HG03135 (cell line): ENCODE data around the gene CALD1.

ENCODE experiments used
- ATAC-seq: cut with Tn5 transposase; IDR thresholded peaks from one replicate; pipeline ENCODE4 v1.9.1; 2021; ENCODE audit warnings: mild to moderate bottlenecking, moderate library complexity; ENCODE audit not compliant: unreplicated experiment

Gene CALD1

DNA sequence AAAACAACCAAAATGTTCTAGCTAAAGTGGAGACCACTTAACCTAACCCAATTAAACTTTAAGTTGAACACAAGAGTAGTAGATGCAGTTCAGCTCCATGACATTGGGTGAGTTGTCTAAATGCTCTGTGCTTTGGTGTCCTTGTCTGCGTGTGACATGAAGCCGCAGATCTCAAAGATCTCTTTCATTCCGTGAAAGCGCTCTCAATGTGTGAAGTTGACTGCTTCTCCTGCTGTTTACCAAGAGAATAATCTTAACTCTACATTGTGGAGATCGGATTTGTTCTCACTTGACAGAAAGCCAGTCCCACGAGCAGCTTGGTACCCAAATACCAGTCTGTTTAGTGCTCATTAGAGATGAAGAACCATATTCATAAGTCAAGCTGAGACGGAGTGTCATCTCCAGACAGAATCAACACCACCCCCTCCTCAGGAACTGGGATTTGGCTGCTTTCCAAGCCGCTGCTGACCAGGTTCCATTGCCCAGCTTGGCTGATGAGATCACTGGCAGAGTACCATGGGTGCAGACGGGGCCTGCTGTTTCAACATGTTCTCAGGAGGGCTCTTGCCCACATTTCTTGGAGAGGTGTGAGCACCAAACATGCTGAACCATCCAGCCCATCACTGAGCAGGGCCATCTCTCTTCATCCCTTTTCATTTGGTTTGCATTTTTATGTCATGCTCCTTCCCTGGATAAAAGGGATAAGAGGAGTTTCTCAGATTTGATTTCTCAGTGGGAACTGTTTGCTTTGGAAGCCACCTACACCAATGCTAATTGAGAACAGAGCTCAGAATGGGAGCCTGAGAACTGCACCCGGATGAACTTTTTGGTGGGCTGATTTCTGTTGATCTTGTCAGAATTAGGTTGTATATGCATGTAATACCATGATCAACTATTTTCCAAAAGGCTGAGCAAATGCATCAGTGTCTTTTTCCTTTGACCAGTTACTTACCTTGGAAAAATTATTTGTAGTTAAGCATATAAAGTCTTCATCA is 111.1 kb downstream of the CALD1 start:
- ATAC-seq: no peak

DNA sequence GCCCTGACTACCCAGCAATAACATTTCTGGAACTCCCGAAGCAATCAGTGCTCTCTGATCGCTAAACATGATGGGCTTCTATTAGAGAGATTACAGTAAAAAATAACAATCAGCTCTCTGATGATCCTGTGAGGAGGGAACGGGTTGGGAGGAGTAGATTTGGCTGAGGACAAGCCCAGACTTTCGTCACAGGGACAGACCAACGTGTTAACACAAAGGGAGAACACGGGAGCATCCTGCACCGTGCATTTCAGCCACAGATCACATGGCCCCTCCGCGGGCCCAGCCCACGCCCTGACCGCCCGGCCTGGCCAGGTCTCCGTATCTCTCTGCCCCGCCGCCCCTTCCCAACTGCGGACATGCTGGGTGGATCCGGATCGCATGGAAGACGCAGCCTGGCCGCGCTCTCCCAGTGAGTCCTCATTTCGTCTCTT is 111.8 kb downstream of the CALD1 start:
- no peak for ATAC-seq

DNA sequence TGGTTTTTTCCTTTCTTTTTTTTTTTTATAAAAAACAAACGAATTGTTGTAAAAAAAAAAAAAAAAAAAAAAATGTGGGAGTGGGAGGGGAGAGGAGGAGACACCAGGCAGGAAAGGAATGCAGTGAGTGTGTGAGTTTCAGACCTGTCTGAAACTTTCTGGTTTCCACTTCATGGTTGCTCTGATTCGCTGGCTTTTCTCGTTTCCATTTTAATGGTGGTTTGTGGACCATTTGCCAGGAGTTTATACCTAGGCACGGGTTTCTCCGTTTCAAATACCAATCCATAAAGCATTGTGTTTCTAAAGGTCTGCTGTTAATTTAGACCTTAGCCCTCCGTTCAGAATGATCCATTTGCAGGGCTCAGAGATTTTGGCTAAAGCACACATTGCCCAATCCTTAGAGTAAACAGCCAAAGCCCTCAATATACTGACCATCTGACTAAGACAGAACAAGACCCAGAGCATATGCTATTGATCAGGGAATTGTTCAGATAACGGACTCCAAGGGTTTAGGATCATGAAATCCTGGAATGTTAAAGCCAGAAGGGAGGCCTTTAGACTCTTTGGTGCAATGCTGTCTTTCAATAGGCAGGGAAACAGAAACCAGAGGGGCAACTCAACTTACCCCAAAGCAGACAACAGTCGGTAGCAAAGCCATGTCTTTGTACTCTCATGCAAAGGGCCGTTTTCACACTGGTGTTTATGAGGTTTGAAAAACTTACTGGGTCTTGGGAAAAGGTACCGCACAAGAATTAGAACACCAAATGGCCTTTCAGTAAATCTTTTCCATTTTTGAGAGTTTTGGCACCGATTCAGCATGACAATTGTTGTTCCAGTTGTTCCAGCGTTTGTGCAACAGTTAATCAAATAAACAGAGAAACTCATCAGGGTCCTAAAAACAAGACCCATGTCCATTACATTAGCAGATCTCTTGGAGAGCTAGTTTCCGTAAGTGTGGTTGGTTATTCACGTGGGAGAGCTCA is 112.6 kb downstream of the CALD1 start:
- no peak for ATAC-seq

DNA sequence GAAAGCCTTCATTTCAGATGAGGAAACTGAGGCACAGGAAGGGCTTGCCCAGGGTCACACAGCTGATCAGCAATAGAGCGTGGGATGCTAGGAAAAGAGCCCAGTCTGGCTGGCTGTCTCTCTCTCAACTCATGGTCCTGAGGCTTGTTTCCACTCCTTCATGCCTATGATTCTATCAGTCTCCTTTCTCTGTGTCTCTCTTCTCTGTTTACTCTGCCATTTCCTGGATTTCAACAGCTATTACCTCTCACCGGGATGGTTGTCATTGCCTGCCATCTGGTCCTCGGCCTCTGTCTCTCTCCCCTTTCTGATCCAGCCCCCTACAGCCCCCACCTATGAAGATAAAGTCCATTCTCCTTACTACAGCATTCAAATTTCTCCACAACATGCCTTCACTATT is 113.5 kb downstream of the CALD1 start:
- ATAC-seq: no peak

DNA sequence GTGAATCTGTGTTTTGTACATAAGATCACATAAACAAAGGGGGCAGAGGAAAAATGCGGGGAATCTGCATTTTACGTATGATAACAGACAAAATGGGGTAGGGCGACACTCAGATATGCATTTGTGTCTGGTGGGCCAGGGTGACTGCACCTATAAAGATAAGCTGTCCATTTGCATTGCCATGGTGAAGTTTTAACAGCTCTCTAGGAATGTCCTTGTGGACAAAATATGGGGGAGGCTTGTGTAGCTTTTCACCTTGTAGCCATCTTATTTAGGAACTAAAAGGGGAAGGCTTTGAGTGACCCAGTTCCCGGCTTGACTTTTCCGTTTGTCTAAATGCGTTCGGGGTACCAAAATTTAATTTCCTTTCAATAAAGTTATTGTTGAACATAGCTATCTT is 114.5 kb downstream of the CALD1 start:
- ATAC-seq: no peak

DNA sequence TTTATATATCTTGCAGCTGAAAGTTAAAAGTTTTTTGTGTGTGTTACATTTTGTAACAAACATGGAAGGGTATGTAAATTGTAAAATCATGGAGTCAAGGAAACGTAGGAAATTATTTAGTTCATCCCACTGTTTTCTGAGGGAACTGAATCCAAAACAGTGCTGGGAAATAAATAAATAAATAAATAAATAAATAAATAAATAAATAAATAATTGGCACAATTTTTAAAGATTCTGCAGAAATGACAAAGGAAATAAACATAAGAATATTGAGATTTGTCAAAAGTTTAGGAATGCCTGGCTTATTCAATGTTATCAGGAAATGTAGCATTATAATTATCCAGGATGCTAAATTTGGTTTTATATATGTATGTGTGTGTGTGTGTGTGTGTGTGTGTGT is 115.5 kb downstream of the CALD1 start:
- no peak for ATAC-seq

DNA sequence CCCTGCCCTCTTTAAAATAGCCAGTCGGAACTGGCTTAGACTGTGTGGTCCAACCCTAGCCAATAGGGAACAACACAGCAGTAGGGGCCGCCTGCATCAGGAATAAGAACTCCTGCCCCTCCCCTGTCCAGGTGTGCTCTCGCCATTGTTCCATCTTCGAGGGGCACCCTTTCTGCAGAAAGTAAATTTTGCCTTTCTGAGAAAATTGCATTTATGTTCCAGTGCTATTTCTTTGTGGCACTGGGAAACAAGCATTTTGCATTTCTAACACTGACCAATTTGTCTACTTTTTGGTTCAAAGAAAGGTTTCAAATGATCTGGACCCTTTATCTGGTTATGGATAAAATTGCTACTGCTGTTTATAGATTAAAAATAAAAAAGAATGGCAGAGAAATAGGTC is 116.6 kb downstream of the CALD1 start:
- ATAC-seq: no peak

DNA sequence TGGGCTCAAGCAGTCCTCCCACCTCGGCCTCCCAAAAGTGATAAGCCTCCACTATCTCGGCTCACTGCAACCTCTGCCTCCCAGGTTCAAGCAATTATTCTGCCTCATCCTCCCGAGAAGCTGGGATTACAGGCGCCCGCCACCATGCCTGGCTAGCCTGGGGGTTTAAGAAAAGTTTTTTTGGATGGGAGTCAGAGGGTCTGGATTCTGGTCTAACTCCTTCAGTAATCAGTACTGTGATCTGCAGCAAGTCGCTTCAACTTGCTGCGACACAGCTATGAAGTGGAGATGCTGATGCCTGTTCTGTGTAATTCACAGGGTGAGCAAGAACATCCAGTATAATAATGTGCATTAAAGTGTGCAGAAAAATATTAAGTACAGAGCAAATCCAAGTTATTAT is 118.5 kb downstream of the CALD1 start:
- no peak for ATAC-seq

DNA sequence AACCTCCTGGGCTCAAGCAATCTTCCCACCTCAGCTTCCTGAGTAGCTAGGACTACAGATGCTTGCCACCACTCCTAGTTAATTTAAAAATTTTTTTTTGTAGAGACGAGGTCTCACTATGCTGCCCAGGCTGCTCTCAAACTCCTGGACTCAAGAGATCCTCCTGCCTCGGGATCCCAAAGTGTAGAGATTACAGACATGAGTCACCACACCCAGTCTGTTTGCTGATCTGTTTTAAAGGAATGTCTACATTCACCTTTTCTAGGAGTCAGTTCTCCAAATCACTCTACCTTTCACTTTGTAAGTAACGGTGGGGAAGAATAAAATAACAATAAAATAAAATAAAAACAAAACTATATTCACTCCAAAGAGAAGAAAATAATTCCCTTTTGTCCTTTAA is 120.3 kb downstream of the CALD1 start:
- no peak for ATAC-seq

DNA sequence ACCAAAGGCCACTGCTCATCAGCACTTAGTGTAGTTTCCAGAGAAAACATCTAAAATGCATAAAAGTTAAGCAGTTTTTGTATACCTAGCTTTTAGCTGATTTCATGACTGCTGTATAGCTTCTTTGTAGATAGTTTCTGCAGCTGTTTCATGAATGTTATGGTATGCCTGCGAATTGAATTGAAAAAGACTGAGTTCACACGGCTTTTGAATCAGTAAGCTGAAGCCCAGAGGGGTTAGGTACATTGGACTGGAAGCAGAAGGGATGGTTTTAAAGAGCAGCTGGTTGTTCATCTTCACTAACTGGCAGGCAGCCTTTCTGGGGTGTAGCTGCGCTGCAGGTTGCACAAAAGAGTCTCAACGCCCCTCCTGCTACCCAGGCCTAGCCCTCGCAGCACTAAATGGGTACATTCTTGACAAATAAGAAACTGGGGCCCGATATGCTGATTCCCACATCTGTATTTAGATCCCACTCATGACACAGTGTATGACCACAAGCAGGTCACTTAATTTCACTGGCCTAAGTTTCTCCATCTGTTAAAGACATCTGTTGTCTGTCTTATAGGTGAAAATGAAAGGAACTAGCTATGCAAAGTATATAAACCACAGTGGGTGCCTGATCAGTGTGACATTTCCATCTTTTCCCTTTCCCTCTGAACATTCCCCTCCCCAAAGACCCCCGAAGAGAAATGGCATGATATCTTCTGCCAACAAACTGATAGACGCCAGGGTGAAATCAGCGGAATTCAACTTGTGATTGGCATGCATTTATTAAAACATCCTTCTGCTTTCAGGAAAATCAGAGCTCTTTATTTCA is 120.9 kb downstream of the CALD1 start:
- peak; percentile 83 for ATAC-seq

DNA sequence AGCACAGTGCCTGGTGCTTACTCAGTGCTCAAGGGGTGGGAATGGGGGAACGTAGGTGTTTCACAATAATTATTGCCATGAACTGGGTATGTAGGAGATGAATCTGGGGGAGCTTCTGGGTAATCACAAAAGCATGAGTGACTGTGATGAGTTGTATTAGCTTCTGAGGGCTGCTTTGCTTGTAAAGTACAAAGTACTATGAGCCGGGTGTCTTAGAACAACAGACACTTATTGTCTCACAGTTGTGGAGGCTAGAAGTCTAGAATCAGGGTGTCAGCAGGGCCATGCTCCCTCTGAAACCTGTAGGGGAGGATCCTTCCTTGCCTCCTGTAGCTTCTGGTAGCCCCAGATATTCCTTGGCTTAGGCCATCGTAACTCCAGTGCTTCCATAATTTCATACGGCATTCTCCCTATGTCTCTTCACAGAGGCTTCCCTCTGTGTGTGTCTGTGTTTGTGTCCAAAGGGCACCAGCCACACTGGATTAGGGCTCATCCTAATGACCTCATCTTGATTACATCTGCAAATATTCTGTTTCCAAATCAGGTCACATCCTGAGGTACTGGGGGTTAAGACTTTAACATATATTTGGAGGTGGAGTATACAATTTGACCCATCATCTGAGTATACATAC is 122.1 kb downstream of the CALD1 start:
- no peak for ATAC-seq

DNA sequence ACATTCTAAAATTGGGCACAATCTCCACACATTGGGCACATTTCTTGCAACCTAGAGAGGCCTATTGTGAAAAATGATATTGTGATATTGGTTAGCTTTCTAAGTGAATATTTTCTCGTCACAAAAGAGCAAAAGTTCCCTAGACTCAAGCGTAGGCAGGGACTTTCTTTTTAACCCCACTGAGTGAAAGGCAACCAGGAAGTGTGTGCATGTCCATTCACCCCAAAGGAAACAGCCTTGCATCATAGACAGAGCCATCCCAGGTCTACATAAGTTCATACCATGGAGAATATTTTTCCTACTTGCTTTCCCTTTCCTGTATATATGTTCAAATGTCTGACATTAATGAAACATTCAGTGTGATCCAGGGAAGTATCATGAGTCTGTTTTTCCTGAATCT is 122.6 kb downstream of the CALD1 start:
- no peak for ATAC-seq

DNA sequence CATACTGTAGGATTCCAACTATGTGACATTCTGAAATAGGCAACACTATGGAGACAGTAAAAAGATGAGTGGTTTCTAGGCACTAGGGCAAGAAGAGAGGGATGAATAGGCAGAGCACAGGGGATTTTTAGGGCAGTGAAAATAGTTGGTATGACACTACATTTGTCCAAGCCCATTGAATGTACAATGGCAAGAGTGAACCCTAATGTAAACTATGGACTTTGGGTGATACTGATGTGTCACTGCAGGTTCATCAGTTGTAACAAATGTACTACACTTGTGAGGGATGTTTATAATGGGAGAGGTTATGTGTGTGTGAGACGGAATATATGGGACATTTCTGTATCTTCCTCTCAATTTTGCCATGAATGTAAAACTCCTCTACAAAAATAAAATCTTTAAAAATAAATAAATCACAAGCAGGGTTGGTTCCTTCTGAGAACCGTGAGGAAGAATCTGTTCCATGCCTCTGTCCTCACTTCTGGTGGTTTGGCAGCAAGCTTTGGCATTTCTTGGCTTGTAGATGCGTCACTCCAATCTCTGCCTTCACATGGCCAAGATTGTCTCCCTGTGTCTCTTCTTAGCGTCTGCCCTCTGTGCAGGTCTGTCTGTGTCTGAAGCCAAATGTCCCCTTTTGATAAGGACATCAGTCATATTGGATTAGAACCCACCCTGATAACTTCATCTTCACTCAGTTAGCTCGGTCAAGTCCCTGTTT is 123.8 kb downstream of the CALD1 start:
- ATAC-seq: no peak

DNA sequence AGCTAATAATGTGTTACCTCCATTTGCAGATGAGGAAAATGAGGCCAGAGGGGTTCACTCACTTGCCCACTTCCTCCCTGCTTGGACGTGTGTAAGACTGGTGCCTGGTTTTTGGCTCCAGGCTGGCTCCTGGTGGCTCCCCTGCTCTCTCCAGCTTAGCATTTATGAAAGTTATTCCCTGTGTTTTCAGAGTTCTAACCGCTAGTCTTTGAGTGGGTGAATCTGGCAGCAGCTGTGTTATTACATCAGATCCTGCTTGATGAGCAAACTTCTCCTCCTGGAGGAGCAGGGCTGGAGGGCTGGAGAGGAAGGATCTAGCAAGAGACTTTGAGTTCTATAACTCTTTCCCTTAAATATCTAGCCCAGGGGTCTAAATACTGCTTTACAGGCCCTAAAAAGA is 125.9 kb downstream of the CALD1 start:
- no peak for ATAC-seq

DNA sequence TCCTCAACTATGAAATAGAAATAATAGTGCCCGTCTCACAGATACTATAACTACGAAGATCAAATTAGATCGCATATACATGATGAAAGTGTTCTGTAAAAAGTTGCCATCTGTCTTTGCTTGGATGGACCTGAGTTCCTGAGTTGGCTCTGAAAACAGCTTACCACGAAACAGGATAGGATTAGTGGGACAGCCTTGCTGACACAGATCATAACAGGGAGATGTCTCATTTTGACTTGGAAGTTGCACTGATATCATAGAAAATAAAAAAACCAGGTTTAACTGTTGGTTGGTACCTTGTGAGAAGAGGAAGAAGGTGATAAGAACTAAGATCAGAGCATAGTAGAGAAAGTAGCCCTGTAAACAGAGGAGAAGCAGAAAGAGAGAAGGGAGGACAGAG is 127.6 kb downstream of the CALD1 start:
- no peak for ATAC-seq

DNA sequence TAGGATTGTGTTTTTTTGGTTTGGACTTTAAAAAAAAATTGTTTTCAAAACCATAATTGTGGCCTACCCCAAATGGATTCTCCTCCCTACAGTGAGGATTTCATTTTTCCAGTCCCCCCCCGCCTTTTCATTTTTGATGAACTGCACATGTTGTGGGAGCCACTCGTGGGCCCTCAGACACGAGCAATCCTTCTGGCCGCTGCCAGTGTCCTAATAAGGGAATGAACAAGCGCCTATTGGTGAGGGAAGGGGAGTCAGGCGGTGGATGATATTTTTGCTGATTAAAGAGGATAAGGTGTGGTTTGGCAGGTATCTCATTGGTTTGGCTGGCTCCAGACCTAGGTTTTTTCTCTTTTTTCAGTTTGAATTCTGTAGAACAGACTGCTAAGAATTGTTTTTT is 128.2 kb downstream of the CALD1 start:
- no peak for ATAC-seq

DNA sequence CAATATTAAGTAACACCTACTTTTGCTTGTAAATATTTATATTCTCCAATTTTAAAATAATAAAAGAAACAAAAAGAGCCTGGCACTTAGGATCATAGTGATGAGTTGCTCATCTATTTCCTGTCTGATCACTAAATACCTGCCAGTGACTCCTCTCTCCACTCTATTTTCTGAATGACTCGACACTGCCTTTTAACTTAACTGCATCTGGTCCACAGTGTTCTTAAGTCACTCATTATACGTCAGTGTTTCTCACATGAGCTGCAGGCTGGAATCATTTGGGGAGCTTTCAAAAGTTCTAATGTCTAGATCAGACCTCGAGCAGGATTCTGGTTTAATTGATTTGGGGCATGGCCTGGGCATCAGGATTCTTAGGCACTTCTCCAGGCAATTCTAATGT is 128.9 kb downstream of the CALD1 start:
- ATAC-seq: no peak

DNA sequence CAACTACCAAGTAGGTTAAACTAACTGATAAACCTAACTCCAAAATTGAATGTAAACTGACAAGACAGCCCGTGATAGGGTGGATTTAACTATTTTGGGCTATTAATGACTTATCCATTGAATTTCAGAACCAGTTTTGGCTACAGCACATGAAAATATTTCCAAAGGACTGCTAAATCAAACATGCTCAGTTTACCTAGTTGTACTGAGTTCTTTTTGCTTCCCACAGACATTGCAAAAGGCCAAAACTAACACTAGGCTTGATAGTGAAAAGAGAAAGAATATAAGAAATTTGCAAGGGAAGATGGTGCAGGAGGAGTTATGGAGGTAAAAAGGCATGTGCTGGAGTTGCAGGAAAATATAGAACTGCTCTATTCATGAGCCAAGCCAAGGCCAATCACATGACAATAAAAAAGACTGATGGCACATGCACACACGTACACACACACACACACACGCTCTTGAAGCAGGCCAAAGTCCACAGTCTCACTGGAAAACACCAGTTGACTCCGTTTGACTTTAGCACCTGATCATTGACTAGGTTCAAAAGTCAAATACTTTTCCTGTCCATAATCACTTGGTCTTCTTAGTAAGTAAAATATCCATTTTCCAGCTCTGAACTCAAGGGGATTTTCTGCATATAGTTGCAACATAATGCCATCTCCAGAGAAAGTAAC is 130.9 kb downstream of the CALD1 start:
- ATAC-seq: no peak

DNA sequence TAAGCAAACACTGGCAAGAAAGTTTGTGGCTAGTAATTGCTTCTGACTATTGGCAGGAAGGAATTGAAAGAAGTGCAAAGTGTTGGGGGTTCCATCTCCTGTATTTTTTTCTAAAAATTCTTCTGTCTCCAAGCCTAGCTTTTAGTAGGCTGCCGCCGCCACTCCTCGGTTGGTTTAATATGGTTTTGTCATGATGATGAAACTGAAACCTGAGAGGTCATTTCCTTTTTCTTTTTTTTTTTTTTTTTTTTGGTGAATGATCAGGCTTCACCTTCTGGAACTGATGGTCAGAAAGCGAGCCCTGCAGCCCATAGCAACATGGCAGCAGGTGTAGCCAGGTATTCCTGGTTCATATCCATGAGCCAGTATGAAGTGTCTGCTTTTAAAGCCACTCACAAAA is 131.5 kb downstream of the CALD1 start:
- no peak for ATAC-seq
